ENCODE data around the gene MED9.
A peak's percentile ranks its signal among the peaks of the same experiment; 100 is the strongest.

The MED9 gene

GRCh38 chr17:17535957-17536356, 59.2 kb downstream of the MED9 start:
- DNase-seq, result peak in 28 of 56 donors; percentile 10 to 91 (median 32)

- no peak for DNase-seq
Measured at GRCh38 chr17:17536702-17537101, 59.9 kb downstream of the MED9 start.

- peak in 1 of 56 donors; percentile 29 for DNase-seq
Measured at GRCh38 chr17:17537311-17538099, 60.7 kb downstream of the MED9 start.

- DNase-seq, result no peak
Measured at GRCh38 chr17:17538417-17539391, 61.9 kb downstream of the MED9 start.

- DNase-seq, result no peak
Measured at GRCh38 chr17:17539591-17539990, 62.8 kb downstream of the MED9 start.

- DNase-seq, result no peak
Measured at GRCh38 chr17:17540278-17540906, 63.6 kb downstream of the MED9 start.

GRCh38 chr17:17540935-17541639, 64.3 kb downstream of the MED9 start:
- no peak for DNase-seq

- DNase-seq, result no peak
Measured at GRCh38 chr17:17541640-17542001, 64.8 kb downstream of the MED9 start.
